ENCODE data around the gene PSME3IP1. TPM values are rescaled to one million over a fixed set of nuclear protein-coding genes. Genes with fewer than 3 reads are reported as not detected.
"Not testable (repeated sequence)": the region's sequence is repeated elsewhere in the genome, so short reads cannot be mapped to it uniquely, and the experiment has no call there.

PSME3IP1 gene
- polyA plus RNA-seq, 1 of the 3 experiments (the other 2 are of a cell fraction) = 80.9 TPM

GRCh38 chr16:57203451-57203850 lies 17.6 kb upstream of the PSME3IP1 start:
- no peaks in the 10 kb centered on the region for H3K9me2 ChIP-seq
- H3K79me2 ChIP-seq (ENCODE audit: insufficient read depth) = peaks cover 50% of the 10 kb centered on the region
- TF ChIP-seq RCOR1 (IDR thresholded peaks at IDR 0.05; ENCODE audit: low read length) (no peak), CTCF (IDR thresholded peaks at IDR 0.05) (no peak), FOSL2 (IDR thresholded peaks at IDR 0.05; ENCODE audit: borderline replicate concordance, low read depth) (no peak), MXI1 (IDR thresholded peaks at IDR 0.05; ENCODE audit: low read depth, low read length) (no peak)
- no peaks in the 10 kb centered on the region for H3K9me3 ChIP-seq
- H3K4me1 ChIP-seq (ENCODE audit: control insufficient read depth in 1 of 2, insufficient read depth in 2 of 2, low read depth in 1 of 2, low read length in 1 of 2) = peaks cover 0 to 2% of the 10 kb centered on the region in 2 experiments; a peak in 2 of 4 replicates
- no peak overlapping the region for H2AFZ ChIP-seq (ENCODE audit: low read depth)
- peaks cover 33 to 40% of the 10 kb centered on the region in 2 experiments for H3K36me3 ChIP-seq (replicated peaks in 1 of 2; ENCODE audit: control insufficient read depth in 1 of 2, insufficient read depth in 2 of 2, low read length in 1 of 2)
- H3K27ac ChIP-seq (ENCODE audit: low read depth in 2 of 2, low read length in 1 of 2) = no peak overlapping the region; a peak in 1 of 4 replicates
- DNase-seq = no peak
- H3K27me3 ChIP-seq (ENCODE audit: insufficient read depth) = no peaks in the 10 kb centered on the region
- ChIA-PET CTCF (interaction anchor here (0.8 to 1.0 kb wide), 2 partner anchors 29 to 219 kb away, joined by 3 read pairs; no protein-coding TSS in a partner anchor), POLR2A (no interaction called here)
- H3K4me3 ChIP-seq (ENCODE audit: low read depth in 2 of 2, low read length in 1 of 2) = no peak overlapping the region
- no peak overlapping the region for H3K4me2 ChIP-seq
- no peaks in the 10 kb centered on the region for H4K20me1 ChIP-seq (ENCODE audit: insufficient read depth)
- no peak overlapping the region for H3K9ac ChIP-seq
- peaks cover 6% of the 10 kb centered on the region for H3F3A ChIP-seq (replicated peaks; ENCODE audit: insufficient read depth)
- WGBS (ENCODE audit: low lambda C conversion rate) = 73% methylated on average over 1 of the region's 1 CpG

- Histone ChIP-seq H3K9me2 (no peaks in the 10 kb centered on the region), H3F3A (replicated peaks; ENCODE audit: insufficient read depth) (peaks cover 6% of the 10 kb centered on the region), H3K4me1 (ENCODE audit: control insufficient read depth in 1 of 2, insufficient read depth in 2 of 2, low read depth in 1 of 2, low read length in 1 of 2) (peaks cover 0 to 8% of the 10 kb centered on the region in 2 experiments; a peak in 2 of 4 replicates), H3K36me3 (replicated peaks in 1 of 2; ENCODE audit: control insufficient read depth in 1 of 2, insufficient read depth in 2 of 2, low read length in 1 of 2) (peaks cover 26 to 34% of the 10 kb centered on the region in 2 experiments), H3K9me3 (no peaks in the 10 kb centered on the region), H2AFZ (ENCODE audit: low read depth) (no peak overlapping the region), H3K9ac (no peak overlapping the region), H3K4me3 (ENCODE audit: low read depth in 2 of 2, low read length in 1 of 2) (no peak overlapping the region), H4K20me1 (ENCODE audit: insufficient read depth) (no peaks in the 10 kb centered on the region), H3K27me3 (ENCODE audit: insufficient read depth) (no peaks in the 10 kb centered on the region), H3K27ac (ENCODE audit: low read depth in 2 of 2, low read length in 1 of 2) (no peak overlapping the region), H3K4me2 (no peak overlapping the region), H3K79me2 (ENCODE audit: insufficient read depth) (peaks cover 62% of the 10 kb centered on the region)
- ChIA-PET CTCF (no interaction called here), POLR2A (no interaction called here)
- no peak for DNase-seq
- TF ChIP-seq JUND (IDR thresholded peaks at IDR 0.05) (no peak), RFX5 (IDR thresholded peaks at IDR 0.05; ENCODE audit: low read length) (no peak), MAX (IDR thresholded peaks at IDR 0.05; ENCODE audit: low read depth) (no peak), FOXM1 (IDR thresholded peaks at IDR 0.05; ENCODE audit: low read depth) (no peak), CHD2 (IDR thresholded peaks at IDR 0.05; ENCODE audit: low read length, partially characterized antibody) (no peak), SIN3A (IDR thresholded peaks at IDR 0.05; ENCODE audit: borderline replicate concordance, low read depth, low read length) (no peak)
- 95% methylated on average over 7 of the region's 7 CpGs for WGBS (ENCODE audit: low lambda C conversion rate)
These were observed 16.5 kb upstream of the PSME3IP1 start for GRCh38 chr16:57202095-57202886.

GRCh38 chr16:57200926-57201325 lies 15.1 kb upstream of the PSME3IP1 start:
- H3F3A ChIP-seq (replicated peaks; ENCODE audit: insufficient read depth); H3K27me3 ChIP-seq (ENCODE audit: insufficient read depth); H3K9ac ChIP-seq; CTCF ChIA-PET; H3K4me2 ChIP-seq; DNase-seq; H3K9me2 ChIP-seq; H3K4me3 ChIP-seq (ENCODE audit: low read depth in 2 of 2, low read length in 1 of 2); H2AFZ ChIP-seq (ENCODE audit: low read depth); H3K27ac ChIP-seq (ENCODE audit: low read depth in 2 of 2, low read length in 1 of 2); H4K20me1 ChIP-seq (ENCODE audit: insufficient read depth); H3K9me3 ChIP-seq; POLR2A ChIA-PET: not testable (repeated sequence)
- H3K4me1 ChIP-seq (ENCODE audit: control insufficient read depth in 1 of 2, insufficient read depth in 2 of 2, low read depth in 1 of 2, low read length in 1 of 2) = peaks cover 9 to 16% of the 10 kb centered on the region in 2 experiments; a peak in 3 of 4 replicates
- H3K36me3 ChIP-seq (replicated peaks in 1 of 2; ENCODE audit: control insufficient read depth in 1 of 2, insufficient read depth in 2 of 2, low read length in 1 of 2) = peaks cover 19 to 20% of the 10 kb centered on the region in 2 experiments
- H3K79me2 ChIP-seq (ENCODE audit: insufficient read depth) = peaks cover 70% of the 10 kb centered on the region
- WGBS (ENCODE audit: low lambda C conversion rate) = 89% methylated on average over 7 of the region's 27 CpGs

GRCh38 chr16:57200321-57200720 lies 14.5 kb upstream of the PSME3IP1 start:
- POLR2A ChIA-PET; H3K4me3 ChIP-seq (ENCODE audit: low read depth in 2 of 2, low read length in 1 of 2); H3K9me2 ChIP-seq; CTCF ChIA-PET; H2AFZ ChIP-seq (ENCODE audit: low read depth); H3F3A ChIP-seq (replicated peaks; ENCODE audit: insufficient read depth); H3K9me3 ChIP-seq; H4K20me1 ChIP-seq (ENCODE audit: insufficient read depth); DNase-seq; H3K4me2 ChIP-seq; H3K27me3 ChIP-seq (ENCODE audit: insufficient read depth); H3K27ac ChIP-seq (ENCODE audit: low read depth in 2 of 2, low read length in 1 of 2); H3K9ac ChIP-seq: not testable (repeated sequence)
- Histone ChIP-seq H3K36me3 (replicated peaks in 1 of 2; ENCODE audit: control insufficient read depth in 1 of 2, insufficient read depth in 2 of 2, low read length in 1 of 2) (peaks cover 14% of the 10 kb centered on the region in 2 experiments), H3K79me2 (ENCODE audit: insufficient read depth) (peaks cover 72% of the 10 kb centered on the region), H3K4me1 (ENCODE audit: control insufficient read depth in 1 of 2, insufficient read depth in 2 of 2, low read depth in 1 of 2, low read length in 1 of 2) (peaks cover 9 to 16% of the 10 kb centered on the region in 2 experiments; a peak in 3 of 4 replicates)
- 83% methylated on average over 6 of the region's 24 CpGs for WGBS (ENCODE audit: low lambda C conversion rate)
